ENCODE measurements around the gene DHODH.
"Not testable (repeated sequence)": the region's sequence is repeated elsewhere in the genome, so short reads cannot be mapped to it uniquely, and the experiment has no call there.

The DHODH gene

DNA sequence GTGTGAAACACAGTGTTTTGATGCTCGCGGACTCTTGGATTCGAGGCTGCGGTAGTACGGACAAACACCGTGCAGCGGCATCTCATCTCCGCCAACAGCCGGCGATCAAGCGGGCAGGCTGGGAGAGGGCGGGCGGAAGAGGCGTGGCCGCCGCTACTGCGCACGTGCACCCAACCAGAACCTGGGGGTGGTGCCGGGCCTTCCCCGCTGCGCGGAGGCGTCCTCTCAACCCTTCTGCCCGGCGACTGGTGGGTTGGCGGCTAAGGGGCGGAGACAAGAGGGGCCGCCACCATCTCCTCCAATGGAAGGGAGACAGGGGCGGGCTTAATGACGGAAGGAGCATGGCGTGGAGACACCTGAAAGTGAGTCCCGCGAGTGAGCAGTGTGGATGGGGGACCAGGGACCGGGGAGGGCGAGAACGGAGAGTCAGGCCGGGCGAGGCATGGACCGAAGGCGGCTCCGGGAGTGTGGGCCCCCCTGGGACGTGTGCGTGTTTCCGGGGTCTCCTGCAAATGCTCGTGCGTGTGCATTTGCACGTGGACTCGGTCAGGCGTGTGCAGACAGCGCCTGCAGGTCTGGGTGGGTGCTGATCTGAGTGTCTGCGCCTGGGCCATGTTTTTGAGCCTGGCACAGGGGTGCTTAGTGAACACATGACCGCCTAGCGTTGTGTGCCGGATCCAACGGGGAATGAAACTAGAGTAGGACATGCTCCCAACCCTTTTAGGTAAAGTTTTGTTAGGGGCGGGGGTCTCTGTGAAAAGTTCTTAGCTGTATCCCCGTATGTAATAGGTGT is at the start of gene DHODH:
DHODH (plus strand) TSS at position 321 of the 793 bp plus-strand sequence; CDS start at position 342, 21 bp downstream.
- DNase-seq (ENCODE audit: low read depth in 1 of 2, low spot score in 1 of 2): peak; percentile 91 to 97

DNA sequence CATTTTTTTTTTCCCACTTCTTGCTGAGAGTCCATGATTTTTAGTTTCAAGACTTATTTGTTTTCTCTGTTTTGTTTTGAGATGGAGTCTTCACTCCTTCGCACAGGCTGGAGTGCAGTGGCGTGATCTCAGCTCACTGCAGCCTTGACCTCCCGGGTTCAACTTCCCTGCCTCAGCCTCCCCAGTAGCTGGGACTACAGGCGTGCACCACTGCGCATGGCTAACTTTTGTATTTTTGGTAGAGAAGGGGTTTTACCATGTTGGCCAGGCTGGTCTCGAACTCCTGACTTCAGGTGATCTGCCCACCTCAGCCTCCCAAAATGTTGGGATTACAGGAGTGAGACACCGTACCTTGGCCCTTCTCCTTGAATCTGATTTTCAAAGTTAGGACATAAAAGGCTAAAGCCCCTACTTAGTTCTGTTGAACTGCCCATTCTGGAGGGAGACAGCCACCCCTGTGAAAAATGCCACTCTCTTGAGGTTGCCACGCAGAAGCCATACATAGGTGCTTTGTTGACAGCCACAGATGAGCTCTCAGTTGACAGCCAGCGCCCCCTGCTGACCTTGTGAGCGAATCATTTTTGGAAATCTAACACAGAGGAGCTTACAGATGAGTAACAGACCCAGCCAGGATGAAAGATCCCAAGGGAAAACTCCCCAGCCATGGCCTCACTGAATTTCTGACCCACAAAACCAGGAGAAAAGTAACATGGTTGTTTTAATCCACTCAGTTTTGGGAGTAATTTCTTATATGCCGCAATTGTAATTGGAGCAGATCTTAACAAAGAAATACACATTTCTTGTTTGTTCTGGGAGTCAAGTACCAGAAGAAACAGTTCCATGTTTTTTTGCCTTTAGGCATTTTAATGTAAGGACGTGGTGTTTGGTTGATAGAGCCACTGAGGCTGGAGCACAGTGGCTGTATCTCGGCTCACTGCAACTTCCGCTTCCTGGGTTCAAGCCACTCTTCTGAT is 47.2 kb upstream of the DHODH start:
- peak; percentile 63 to 75 for DNase-seq (ENCODE audit: low read depth in 1 of 2, low spot score in 1 of 2)

DNA sequence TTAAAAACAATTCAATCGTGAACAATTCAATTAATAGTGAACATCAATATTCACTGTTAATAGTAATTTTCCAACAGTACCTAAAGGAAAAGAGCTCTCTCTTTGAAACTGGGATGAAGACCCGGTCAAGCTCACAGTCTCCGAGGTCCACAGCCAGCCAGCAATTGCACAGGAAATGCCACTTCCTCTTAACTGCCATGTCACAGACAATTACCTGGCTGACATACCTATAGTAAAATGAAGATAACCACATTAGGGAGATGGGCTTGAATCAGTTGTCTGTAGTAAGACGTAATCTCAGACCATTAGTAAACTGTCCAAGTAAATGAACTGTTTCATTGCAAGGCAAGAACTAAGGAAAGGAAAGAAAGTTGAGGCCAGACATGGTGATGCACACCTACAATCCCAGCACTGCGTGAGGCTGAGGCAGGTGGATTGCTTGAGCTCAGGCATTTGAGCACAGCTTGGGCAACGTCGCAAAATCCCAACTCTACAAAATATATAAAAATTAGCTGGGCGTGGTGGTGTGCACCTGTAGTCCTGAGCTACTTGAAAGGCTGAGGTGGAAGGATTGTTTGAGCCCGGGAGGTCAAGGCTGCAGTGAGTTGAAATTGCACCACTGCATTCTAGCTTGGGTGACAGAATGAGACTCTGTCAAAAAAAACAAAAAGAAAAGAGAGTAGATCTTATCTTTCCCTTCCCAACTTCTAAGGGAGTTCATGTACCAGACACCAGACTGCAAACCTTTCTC is 45.2 kb upstream of the DHODH start:
- no peak for DNase-seq (ENCODE audit: low read depth in 1 of 2, low spot score in 1 of 2)

DNA sequence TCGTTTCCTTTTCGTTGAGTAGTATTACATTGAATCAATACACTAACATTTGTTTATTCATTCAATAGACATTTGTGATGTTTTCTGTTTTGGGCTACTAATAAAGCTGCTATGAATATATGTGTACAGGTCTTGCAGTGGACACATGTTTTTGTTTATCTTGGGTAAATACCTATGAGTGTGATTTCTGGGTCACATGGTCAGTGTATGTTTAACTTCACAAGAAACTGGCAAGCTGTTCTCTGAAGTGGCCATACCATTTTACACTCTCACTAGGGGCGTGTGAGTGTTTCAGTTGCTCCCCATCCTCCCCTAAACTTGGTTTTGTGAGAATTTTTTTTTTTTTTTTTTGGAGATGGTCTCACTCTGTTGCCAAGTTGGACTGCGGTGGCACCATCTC is 43.3 kb upstream of the DHODH start:
- DNase-seq (ENCODE audit: low read depth in 1 of 2, low spot score in 1 of 2): no peak

DNA sequence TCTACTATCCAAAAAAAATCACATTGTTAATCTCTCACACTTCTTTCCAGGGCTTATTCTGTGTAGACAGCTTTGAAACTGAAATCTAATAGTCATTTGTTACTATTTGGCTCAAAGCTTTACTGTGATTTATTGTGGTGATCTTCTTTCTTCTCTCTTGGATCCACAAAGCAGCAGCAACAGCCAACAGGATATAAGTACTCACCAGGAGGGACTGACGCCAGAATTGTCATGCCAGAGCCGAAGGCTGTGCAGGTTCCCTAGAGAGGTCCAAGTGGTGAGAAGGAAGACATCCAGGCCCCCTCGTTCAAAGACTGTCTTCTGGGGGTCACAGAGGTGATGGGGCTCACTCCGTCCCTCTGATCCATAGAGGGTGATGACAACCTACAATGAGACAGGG is 41.6 kb upstream of the DHODH start:
- DNase-seq (ENCODE audit: low read depth in 1 of 2, low spot score in 1 of 2): no peak

DNA sequence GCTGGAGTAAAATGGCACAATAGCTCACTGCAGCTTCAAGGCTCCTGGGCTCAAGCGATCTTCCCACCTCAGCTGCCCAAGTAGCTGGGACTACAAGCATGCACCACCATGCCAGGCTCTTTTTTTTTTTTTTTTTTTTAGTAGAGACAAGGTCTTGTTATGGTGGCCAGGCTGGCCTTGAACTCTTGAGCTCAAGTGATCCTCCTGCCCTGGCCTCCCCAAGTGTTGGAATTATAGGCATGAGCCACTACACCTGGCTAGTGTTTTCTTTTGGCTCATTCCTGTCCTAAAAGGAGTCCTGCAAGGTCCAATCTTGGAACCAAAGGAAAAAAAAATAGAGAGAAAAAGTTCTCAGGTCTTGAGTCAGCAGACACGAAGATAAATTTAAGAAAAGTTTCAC is 39.2 kb upstream of the DHODH start:
- no peak for DNase-seq (ENCODE audit: low read depth in 1 of 2, low spot score in 1 of 2)

DNA sequence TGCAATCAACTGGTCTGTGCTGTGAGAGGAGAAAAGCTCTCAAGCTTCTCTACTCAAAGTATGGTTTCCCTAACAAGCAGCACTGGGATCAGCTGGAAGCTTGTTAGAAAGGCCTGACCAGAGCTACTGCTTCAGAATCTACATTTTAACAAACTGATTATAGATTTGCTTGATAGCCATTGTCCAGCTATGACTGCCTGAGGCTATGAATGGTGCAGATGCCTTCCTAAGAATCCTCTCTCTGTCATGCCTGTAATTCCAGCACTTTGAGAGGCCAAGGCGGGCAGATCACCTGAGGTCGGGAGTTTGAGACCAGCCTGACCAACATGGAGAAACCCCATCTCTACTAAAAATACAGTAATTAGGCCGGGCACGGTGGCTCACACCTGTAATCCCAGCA is 37.0 kb upstream of the DHODH start:
- no peak for DNase-seq (ENCODE audit: low read depth in 1 of 2, low spot score in 1 of 2)

DNA sequence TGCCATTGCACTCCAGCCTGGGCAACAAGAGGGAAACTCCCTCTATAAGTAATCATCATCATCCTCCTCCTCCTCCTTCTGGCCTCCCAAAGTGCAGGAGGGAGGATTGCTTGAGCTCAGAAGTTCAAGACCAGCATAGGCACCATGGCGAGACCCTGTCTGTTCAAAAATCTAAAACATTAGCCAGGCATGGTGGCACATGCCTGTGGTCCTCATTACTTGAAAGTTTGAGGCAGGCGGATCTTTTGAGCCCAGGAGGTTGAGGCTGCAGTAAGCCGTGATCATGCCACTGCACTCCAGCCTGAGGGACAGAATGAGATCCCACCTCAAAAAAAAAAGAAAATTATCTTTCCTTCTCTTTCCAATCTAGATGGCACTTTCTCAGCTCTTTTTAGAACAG is 36.2 kb upstream of the DHODH start:
- no peak for DNase-seq (ENCODE audit: low read depth in 1 of 2, low spot score in 1 of 2)

DNA sequence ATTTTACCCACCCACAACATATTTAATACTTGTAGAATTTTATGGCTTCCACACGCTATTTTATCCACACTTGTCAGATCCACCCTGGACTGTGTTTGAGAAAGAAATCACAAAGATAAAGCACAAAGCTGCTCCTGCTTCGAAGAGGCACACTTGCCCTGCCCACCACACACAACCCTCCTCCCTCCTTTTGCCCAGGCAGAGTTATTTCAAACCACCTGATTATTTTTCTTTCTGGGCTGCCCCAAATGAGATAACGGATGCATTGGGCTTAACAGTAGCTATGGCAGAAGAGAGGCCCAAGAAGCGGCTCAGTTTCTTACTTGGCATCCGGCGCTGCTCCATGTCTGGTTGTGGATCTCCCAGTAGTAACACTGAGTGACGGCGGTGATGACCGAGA is 35.5 kb upstream of the DHODH start:
- DNase-seq (ENCODE audit: low read depth in 1 of 2, low spot score in 1 of 2): no peak

DNA sequence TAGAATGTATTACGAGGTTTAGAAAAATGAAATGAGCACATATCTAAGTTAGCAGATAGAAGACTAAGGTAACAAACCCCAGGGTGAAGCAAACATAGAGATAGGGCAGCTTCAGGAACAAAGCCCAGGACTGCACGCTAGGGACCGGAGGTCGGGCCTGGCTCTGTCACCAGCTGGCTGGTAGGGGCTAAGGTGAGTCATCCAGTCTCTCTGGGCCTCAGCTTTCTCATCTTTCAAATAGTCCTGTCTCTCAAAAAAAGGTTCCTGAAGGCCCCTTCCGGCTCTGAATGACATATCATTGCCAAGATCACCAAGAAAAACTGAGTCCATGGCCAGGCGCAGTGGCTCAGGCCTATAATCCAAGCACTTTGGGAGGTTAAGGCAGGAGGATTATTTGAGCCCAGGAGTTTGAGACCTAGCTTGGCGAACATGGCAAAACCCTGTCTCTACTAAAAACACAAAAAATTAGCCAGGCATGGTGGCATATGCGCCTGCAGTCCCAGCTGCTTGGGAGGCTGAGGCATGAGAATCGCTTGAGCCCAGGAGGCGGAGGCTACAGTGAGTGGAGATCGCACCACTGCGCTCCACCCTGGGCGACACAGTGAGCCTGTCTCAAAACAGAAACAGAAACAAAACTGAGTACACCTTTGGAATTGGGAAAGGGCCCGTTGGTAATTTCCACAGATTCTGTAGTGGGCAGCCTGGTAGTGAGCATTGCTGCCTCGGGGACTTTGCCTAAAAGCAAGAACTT is 34.3 kb upstream of the DHODH start:
- DNase-seq (ENCODE audit: low read depth in 1 of 2, low spot score in 1 of 2): no peak

DNA sequence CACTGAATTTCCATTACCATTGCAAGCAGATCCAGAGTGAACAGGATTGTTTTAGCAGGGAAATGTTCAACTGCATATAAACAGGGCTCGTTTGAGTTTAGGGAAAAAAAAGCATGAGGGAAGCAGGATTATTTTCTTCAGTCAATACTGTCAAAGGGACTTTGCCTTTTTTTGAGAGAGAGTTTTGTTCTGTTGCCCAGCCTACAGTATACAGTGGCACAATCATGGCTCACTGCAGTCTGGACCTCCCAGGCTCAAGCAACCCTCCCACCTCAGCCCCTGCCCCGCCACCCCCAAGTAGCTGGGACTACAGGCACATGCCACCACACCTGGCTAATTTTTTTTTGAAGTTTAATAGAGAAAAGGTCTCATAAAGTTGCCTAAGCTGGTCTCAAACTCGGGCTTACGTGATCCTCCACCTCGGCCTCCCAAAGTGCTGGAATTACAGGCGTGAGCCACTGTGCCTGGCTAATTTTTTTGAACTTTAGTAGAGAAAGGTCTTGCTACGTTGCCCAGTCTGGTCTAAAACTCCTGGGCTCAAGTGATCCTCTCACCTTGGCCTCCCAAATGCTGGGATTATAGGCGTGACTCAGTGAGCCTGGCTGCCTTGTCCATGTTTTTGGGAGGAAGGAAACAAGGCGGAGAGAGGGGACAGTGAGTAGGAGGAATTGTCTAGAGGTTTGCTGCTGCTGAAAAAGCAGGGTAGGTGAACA is 23.1 kb upstream of the DHODH start:
- no peak for DNase-seq (ENCODE audit: low read depth in 1 of 2, low spot score in 1 of 2)

DNA sequence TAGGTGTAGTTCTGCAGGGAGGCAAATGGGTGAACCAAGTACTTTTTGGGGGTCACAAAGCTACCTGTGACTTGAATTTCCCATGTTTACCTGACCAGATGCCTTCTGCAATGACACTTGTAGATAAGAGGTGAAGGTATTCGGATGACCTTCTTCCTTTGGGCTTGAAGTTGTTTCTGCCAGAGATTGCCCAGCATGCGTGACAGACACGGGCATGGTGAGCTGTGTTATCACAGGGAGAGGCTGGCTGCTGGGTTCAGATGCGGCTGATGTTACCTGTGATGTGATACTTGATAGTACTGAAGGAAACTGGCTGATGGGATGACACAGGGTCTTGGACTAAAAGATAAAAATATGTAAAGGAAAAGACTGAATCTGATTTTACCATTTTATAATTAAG is 22.4 kb upstream of the DHODH start:
- DNase-seq (ENCODE audit: low read depth in 1 of 2, low spot score in 1 of 2): no peak

DNA sequence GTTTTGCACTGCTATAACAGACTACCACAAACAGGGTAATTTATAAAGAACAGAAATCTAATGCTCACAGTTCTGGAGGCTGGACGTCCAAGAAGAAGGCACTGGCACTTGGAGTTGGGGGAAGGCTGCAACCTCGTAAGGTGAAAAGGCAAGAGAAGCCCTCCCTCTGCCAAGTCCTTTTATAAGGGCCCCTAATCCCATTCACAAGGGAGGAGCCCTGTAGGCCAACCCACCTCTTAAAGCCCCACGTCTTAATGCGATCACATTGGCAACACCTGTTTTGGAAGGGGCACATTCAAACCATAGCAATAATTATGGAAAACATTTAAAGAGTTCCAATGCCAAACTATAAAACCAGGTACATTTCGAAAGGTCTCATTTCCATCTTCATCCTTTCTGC is 13.5 kb upstream of the DHODH start:
- DNase-seq (ENCODE audit: low read depth in 1 of 2, low spot score in 1 of 2): no peak

DNA sequence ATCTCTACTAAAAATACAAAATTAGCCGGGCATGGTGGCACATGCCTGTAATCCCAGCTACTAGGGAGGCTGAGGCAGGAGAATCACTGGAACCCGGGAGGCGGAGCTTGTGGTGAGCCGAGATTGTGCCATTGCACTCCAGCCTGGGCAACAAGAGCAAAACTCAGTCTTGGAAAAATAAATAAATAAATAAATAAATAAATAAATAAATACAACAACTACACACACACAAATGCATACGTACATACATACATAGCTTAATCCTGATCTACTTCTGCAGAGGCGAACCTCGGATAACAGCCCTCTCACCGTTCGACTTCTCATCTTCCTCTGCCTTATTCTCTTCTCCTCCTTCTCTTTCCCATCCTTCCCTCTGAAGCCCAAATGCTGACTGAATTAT is 11.0 kb upstream of the DHODH start:
- not testable (repeated sequence) for DNase-seq (ENCODE audit: low read depth in 1 of 2, low spot score in 1 of 2)

DNA sequence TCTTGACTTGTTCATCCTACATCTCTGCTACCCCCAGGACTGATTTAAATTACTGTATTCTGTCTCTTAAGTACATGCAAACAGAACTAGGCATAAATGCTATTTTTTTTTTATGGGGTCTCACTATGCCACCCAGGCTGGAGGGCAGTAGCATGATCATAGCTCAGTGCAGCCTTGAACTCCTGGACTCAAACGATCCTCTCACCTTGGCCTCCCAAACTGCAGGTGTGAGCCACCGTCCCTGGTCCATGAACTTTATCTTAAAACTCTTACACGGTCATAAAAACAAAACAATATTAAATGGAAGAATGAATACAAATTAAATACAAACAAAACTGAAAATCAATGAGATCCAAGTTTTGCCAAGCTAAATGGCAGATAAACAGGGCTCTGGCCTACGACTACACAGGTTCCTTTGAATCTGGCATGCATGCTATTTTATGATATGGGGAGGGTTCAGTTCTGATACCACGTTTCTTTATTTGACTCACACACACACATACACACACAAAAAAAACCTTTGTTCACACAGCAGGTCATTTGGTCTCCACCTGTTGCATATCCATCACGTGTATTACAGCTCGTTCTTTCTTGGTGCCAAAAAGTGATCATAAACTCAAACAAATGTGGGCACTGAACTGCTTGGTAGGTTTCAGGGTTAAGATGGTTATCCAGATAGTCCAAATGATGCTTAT is 7.2 kb upstream of the DHODH start:
- DNase-seq (ENCODE audit: low read depth in 1 of 2, low spot score in 1 of 2): no peak

DNA sequence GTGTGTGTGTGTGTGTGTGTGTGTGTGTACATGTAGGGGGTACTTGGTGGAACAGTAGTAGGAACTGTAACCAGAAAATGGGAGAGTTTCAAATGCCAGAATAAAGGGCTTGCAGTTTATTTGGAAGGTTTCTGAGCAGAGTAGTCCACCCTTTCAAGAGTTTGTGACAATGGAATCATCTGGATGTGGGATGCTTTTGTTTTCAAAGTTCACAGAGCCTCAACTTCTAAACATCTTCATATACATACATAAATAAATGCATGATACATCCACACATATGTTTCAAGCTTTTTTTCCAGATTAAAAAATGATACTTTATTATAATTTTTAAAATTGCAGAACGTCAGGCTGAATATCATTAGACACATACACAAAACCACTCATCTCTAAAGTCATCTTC is 5.9 kb upstream of the DHODH start:
- DNase-seq (ENCODE audit: low read depth in 1 of 2, low spot score in 1 of 2): no peak

DNA sequence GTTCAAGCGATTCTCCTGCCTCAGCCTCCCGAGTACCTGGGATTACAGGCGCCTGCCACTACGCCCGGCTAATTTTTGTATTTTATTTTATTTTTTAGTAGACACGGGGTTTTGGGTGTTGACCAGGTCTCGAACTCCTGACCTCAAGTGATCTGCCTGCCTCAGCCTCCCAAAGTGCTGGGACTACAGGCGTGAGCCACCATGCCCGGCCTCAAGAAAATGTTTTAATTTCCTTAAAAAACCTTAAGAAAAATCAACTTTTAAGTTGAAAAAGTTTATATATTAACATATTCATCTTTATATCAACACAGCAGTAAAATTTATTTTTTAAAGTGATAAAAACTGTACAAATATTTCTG is 500 bp upstream of the DHODH start:
- not testable (repeated sequence) for DNase-seq (ENCODE audit: low read depth in 1 of 2, low spot score in 1 of 2)

DNA sequence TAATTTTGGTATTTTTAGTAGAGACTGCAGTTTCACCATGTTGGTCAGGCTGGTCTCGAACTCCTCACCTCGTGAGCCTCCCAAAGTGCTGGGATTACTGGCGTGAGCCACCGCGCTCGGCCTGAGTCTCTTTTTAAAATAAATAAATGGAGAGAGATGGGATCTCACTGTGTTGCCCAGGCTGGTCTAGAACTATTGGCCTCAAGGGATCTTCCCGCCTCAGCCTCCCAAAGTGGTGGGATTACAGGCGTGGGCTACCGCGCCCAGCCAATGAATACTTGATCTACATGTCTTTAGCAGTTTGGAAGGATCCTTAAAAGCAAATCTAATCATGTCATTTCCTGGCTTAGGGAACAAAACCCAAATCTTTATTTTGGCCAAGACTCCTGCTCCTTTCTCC is 1.2 kb downstream of the DHODH start:
- DNase-seq (ENCODE audit: low read depth in 1 of 2, low spot score in 1 of 2): no peak

DNA sequence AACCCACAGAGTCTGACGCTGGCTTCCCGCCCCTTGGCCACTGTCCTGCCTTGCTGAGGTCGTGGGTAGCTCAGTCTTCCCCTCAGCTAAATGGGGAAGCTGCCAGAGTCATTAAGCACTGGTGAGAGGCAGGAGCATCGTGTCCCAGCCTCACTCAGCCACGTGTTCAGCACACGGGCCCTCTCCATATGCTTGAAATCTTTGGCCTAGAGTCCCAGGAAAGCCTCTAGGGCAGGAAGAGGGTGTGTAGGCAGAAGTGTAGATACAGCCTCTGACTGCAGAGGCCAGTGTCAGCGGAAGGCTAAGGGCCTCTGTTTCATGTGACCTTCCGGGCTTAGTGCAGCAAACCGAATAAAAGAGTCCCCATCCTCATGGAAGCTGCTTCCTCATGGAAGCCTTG is 4.1 kb downstream of the DHODH start:
- no peak for DNase-seq (ENCODE audit: low read depth in 1 of 2, low spot score in 1 of 2)

DNA sequence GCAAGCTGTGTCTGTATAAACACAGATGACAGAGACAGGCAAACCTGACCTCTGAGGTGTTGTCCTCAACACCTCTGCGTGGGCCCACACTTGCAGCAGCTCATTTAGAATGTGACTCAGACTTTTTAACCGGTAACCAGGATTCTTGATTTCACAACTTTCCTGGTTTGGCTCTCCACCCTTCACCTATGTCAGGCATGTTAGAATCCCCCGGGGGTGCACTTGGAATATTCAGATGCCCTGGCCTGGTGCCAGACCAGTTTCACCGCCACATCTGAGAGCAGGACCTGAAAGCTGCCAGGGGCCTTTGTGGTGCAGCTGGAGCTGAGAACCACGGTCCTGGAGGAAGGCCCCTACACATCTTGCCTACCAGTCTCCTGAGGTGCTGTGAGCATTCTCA is 4.8 kb downstream of the DHODH start:
- DNase-seq (ENCODE audit: low read depth in 1 of 2, low spot score in 1 of 2): no peak
